ENCODE results near the gene DDX27.

Gene DDX27

GRCh38 chr20:49275216-49275615, 56.0 kb downstream of the DDX27 start:
- TF ChIP-seq REST (IDR thresholded peaks at IDR 0.05; ENCODE audit: insufficient read depth in 1 of 2, low read depth in 2 of 2, low read length in 2 of 2) (no peak), SIN3A (IDR thresholded peaks at IDR 0.05; ENCODE audit: borderline replicate concordance, insufficient read depth, low read length) (no peak), TAF1 (IDR thresholded peaks at IDR 0.05; ENCODE audit: borderline replicate concordance, insufficient read depth, low read length) (no peak), FOXP2 (optimal IDR thresholded peaks at IDR 0.05; ENCODE audit: borderline replicate concordance, extremely low read depth, extremely low read length, insufficient read depth) (no peak), POLR2AphosphoS5 (IDR thresholded peaks at IDR 0.05; ENCODE audit: low read depth, low read length) (no peak)

- no peak for TF ChIP-seq FOXP2 (optimal IDR thresholded peaks at IDR 0.05; ENCODE audit: borderline replicate concordance, extremely low read depth, extremely low read length, insufficient read depth)
- TF ChIP-seq REST (IDR thresholded peaks at IDR 0.05; ENCODE audit: insufficient read depth in 1 of 2, low read depth in 2 of 2, low read length in 2 of 2) = no peak
- TF ChIP-seq TAF1 (IDR thresholded peaks at IDR 0.05; ENCODE audit: borderline replicate concordance, insufficient read depth, low read length) = no peak
- TF ChIP-seq POLR2AphosphoS5 (IDR thresholded peaks at IDR 0.05; ENCODE audit: low read depth, low read length) = no peak
- TF ChIP-seq SIN3A (IDR thresholded peaks at IDR 0.05; ENCODE audit: borderline replicate concordance, insufficient read depth, low read length) = no peak
These were observed 56.4 kb downstream of the DDX27 start for GRCh38 chr20:49275636-49276035.

DNA sequence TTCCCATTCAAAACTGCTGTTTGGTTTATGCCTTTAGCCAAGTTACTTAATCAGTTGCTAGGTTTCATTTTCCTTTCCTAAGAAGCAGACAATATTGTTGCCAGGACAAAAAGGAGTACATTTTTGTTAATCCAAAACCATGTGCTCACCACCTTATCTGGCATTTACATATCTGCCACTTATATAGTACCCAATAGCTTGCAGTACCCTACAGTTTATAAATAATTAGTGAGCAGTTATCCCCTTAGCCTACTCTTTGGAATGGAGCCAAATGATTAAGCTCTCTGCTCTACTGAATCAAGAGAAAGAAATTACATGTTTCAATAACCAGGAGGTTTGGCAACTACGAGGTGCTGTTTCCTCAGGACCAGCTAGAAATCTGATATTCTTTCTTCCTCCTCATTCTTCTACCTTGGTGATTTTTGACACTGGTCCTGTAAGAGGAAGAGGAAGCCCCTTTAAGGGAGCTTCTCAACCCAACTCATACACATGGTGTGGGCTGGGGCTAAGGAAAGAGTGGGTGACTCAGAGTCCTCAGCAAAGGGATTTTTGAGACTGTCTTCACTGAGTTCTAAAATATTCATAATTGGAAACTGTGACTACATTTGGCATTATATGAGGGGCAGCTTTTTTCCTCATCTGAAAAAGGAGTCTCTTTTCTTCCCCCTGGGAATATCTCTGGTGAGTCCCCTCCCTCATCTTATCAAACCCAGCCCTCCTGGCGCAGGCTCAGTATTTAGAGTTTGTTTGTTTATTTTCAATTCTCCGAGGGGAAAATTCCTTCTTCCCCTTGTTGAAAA, 57.1 kb downstream of the DDX27 start:
- TF ChIP-seq SIN3A (IDR thresholded peaks at IDR 0.05; ENCODE audit: borderline replicate concordance, insufficient read depth, low read length) = no peak
- no peak for TF ChIP-seq POLR2AphosphoS5 (IDR thresholded peaks at IDR 0.05; ENCODE audit: low read depth, low read length)
- TF ChIP-seq REST (IDR thresholded peaks at IDR 0.05; ENCODE audit: insufficient read depth in 1 of 2, low read depth in 2 of 2, low read length in 2 of 2) = no peak
- no peak for TF ChIP-seq FOXP2 (optimal IDR thresholded peaks at IDR 0.05; ENCODE audit: borderline replicate concordance, extremely low read depth, extremely low read length, insufficient read depth)

DNA sequence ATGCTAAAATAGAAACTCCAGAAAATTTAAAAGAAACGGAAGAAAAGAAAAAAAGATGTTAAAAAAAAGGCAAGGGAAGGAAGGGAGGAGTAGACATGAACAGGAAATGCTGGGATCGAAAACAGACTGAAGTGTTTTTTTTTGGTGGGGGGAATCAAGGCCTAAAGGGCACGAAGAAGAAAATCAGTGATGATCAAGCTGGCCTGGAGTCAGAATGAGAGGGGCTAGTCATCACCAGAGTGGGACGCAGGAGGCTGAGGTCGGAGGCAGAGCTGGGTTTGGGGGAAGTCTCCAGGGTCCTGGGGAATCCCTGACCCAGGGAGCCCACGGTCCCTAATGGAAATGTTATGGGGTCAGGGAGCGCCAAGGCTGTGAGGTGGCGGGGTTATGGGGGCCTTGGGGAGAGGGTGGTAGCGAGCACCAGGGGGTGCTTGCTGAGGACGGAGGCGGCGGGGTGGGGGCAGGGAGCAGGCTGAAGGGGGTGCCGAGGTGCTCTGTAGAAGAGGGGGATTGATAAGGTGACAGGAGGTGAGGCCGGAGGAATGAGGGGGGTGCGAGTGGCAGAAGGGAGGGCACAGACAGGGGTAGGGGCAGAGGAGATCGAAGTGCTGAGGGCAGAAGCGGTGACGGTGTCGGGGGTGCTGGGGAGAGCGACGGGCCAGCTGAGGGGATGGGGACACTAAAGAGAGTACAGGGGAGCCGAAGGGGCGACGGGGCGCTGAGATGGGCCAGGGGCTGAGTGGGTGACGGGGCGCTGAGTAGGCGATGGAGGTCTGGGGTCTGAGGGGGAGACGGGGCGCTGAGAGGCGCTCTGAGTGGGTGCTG, 58.0 kb downstream of the DDX27 start:
- TF ChIP-seq FOXP2 (optimal IDR thresholded peaks at IDR 0.05; ENCODE audit: borderline replicate concordance, extremely low read depth, extremely low read length, insufficient read depth) (no peak), SIN3A (IDR thresholded peaks at IDR 0.05; ENCODE audit: borderline replicate concordance, insufficient read depth, low read length) (no peak), POLR2AphosphoS5 (IDR thresholded peaks at IDR 0.05; ENCODE audit: low read depth, low read length) (no peak), TAF1 (IDR thresholded peaks at IDR 0.05; ENCODE audit: borderline replicate concordance, insufficient read depth, low read length) (no peak), REST (IDR thresholded peaks at IDR 0.05; ENCODE audit: insufficient read depth in 1 of 2, low read depth in 2 of 2, low read length in 2 of 2) (no peak)

Data from PFSK-1 (cell line).